ENCODE measurements around the gene ZSWIM5. TPM values are rescaled to one million over a fixed set of nuclear protein-coding genes. Genes with fewer than 3 reads are reported as not detected.
"Not testable (repeated sequence)": the region's sequence is repeated elsewhere in the genome, so short reads cannot be mapped to it uniquely, and the experiment has no call there.

ZSWIM5 gene
- total RNA-seq, 1 donor from 2014 or later = 0.42 TPM

- intact Hi-C loops (cut with micrococcal nuclease) = no loop called here
Measured at GRCh38 chr1:45148209-45148825, 58.1 kb downstream of the ZSWIM5 start.

DNA sequence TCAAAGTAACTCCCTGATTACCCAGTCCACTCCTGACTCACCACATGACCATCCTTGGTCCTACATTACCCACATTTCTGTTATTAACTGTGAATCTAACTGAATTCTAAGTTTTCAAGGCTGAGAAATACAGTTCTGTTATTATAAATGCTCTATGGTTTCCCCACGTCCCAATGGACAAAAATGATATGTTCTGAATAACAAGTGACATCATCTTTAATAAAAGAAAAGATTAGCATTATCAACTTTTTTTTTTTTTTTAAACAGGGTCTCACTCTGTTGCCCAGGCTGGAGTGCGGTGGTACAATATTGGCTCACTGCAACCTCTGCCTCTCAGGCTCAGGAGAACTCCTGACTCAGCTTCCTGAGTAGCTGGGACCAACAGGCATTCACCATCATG is 59.6 kb downstream of the ZSWIM5 start:
- intact Hi-C loops (cut with micrococcal nuclease) = no loop called here

GRCh38 chr1:45141247-45142003 is 65.0 kb downstream of the ZSWIM5 start:
- intact Hi-C loops (cut with micrococcal nuclease) = no loop called here

DNA sequence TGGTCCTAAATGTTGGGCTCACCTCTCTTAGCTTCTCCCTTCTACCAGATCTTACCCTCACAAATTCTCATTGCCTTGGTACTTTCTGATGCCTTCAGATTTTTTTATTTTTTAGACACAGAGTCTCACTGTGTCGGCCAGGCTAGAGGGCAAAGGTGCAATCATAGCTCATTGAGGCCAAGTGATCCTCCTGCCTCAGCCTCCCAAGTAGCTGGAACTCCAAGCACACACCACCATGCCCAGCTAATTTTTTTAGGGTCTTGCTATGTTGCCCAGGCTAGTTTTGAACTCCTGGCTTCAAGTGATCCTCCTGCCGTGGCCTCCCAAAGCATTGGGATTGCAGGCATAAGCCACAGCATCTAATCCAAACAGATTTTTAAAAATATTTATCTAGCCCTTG is 69.4 kb downstream of the ZSWIM5 start:
- intact Hi-C loops (cut with micrococcal nuclease) = no loop called here

DNA sequence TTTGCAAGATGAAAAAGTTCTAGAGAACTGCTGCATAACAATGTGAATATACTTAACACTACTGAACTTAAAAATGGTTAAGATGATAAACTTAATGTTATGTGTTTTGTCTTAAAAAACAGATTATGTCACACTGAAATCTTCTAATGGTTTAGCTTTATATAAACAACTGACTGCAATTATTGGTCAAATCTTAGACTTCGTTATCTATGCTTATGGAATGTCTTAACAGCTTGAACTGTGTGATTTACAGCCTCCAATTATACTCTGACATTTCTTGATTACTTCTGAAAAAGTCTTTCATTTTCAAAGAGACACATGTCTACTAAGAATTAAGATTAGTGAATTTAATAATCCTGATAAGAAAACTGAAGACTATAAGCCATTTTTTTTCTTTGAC is 71.1 kb downstream of the ZSWIM5 start:
- intact Hi-C loops (cut with micrococcal nuclease) = no loop called here

GRCh38 chr1:45134461-45134873 is 71.9 kb downstream of the ZSWIM5 start:
- intact Hi-C loops (cut with micrococcal nuclease) = no loop called here

GRCh38 chr1:45132719-45133118 is 73.7 kb downstream of the ZSWIM5 start:
- intact Hi-C loops (cut with micrococcal nuclease) = not testable (repeated sequence)

DNA sequence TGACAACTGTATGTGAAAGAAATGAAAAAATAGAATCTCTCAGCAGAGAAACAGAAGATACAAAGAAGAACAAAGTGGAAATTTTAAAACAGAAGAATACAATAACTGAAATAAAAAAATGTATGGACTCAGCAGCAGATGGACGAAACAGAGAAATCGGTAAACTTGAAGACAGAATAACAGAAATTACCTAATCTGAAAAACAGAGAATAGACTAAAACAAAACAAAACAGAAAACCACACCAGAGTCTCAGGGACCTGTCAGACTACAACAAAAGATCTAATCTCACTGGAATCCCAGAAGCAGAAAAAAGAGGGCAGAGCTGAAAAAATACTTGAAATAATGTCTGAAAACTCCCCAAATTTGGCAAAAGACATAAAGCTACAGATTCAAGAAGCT is 83.0 kb downstream of the ZSWIM5 start:
- intact Hi-C loops (cut with micrococcal nuclease) = loop anchor here (10.0 kb wide), 1 partner anchor 99 kb away; no protein-coding TSS in a partner anchor

- intact Hi-C loops (cut with micrococcal nuclease) = loop anchor here (10.0 kb wide), 1 partner anchor 98 kb away; no protein-coding TSS in a partner anchor
Measured at GRCh38 chr1:45122724-45123123, 83.7 kb downstream of the ZSWIM5 start.

GRCh38 chr1:45117766-45118165 is 88.6 kb downstream of the ZSWIM5 start:
- intact Hi-C loops (cut with micrococcal nuclease) = no loop called here

DNA sequence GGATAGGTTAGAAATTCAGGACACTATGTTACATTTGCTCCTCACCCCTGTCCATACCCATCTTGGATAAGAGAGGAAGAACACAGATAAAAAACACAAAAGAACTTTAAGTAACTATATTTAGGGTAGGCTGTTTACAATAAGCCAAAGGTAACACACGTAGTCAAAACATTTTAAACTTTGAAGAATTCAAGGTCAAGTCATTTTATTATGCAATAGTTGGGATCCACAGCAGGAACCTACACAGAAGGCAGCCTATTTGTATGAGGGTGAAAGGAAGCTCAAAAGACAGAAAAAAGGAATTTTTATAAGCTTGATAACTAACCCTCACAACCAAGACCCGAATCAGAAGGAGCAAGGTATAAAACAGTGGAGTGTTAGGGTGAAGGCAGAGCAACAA is 89.6 kb downstream of the ZSWIM5 start:
- intact Hi-C loops (cut with micrococcal nuclease) = no loop called here

GRCh38 chr1:45116340-45116739 is 90.1 kb downstream of the ZSWIM5 start:
- intact Hi-C loops (cut with micrococcal nuclease) = no loop called here

DNA sequence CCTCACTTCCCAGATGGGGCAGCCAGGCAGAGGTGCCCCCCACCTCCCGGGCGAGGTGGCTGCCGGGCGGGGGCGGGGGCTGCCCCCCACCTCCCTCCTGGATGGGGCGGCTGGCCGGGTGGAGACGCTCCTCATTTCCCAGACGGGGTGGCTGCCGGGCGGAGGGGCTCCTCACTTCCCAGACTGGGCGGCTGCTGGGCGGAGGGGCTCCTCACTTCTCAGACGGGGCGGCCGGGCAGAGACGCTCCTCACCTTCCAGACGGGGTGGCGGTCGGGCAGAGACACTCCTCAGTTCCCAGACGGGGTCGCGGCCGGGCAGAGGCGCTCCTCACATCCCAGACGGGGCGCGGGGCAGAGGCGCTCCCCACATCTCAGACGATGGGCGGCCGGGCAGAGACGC is 91.2 kb downstream of the ZSWIM5 start:
- intact Hi-C loops (cut with micrococcal nuclease) = not testable (repeated sequence)

GRCh38 chr1:45112661-45113060 is 93.7 kb downstream of the ZSWIM5 start:
- intact Hi-C loops (cut with micrococcal nuclease) = no loop called here

- intact Hi-C loops (cut with micrococcal nuclease) = no loop called here
Measured at GRCh38 chr1:45111239-45111638, 95.2 kb downstream of the ZSWIM5 start.

- intact Hi-C loops (cut with micrococcal nuclease) = no loop called here
Measured at GRCh38 chr1:45107782-45108181, 98.6 kb downstream of the ZSWIM5 start.

- intact Hi-C loops (cut with micrococcal nuclease) = not testable (repeated sequence)
Measured at GRCh38 chr1:45106864-45107263, 99.5 kb downstream of the ZSWIM5 start.

DNA sequence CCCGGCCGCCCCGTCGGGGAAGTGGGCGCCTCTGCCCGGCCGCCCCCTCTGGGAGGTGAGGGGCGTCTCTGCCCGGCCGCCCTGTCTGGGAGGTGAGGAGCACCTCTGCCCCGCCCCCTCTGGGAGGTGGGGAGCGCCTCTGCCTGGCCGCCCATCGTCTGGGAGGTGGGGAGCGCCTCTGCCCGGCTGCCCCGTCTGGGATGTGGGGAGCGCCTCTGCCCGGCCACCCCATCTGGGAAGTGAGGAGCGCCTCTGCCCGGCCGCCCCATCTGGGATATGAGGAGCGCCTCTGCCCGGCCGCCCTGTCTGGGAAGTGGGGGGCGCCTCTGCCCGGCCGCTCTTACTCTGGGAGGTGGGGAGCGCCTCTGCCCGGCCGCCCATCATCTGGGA is 100.3 kb downstream of the ZSWIM5 start:
- intact Hi-C loops (cut with micrococcal nuclease) = not testable (repeated sequence)

- intact Hi-C loops (cut with micrococcal nuclease) = not testable (repeated sequence)
Measured at GRCh38 chr1:45105486-45106155, 100.8 kb downstream of the ZSWIM5 start.

DNA sequence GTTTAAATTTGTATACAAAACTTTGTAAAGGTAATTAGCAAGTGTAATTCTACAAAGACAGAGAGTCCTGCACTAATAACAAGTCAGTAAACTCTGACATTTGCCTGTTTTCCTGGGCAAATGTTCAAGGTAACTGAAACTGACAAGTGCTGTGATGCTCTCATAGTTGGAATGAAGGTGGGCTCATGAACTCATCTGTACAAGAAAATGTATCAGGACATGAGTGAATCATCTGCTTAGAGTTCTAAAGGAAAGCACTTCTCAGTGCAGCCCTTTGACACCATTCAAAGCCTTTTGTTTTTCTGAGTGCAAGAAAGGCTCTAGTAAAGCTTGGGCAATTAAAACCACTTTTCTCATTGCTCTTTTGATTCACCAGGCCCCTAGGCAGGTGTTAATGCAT is 102.9 kb downstream of the ZSWIM5 start:
- intact Hi-C loops (cut with micrococcal nuclease) = no loop called here

GRCh38 chr1:45101947-45102346 is 104.5 kb downstream of the ZSWIM5 start:
- intact Hi-C loops (cut with micrococcal nuclease) = no loop called here

- intact Hi-C loops (cut with micrococcal nuclease) = not testable (repeated sequence)
Measured at GRCh38 chr1:45101528-45101927, 104.9 kb downstream of the ZSWIM5 start.

All from T-helper 1 cell treated with Interleukin-12 subunit alpha and Interleukin-12 subunit beta and Interleukin-4 antibody, amounts not matched to agents 30 ng/mL and 1 ng/mL, for 36 hours (primary cell).